Trophoblast cell (in vitro differentiated cells and primary cell): ENCODE data around the gene CACNA1B.
"Not testable (repeated sequence)": the region's sequence is repeated elsewhere in the genome, so short reads cannot be mapped to it uniquely, and the experiment has no call there.

ENCODE experiments used
- DNase-seq, 2 donors: peaks; one replicate each; pipeline ENCODE4 v3.0.0-alpha.2; 2016
- H2AFZ ChIP-seq: 2 replicates; pipeline ENCODE4 v1.6.1; 2013; ENCODE audit warnings: low read length, moderate library complexity, mild to moderate bottlenecking; ENCODE audit not compliant: insufficient read depth, poor library complexity
- H2AK5ac ChIP-seq: 2 replicates; pipeline ENCODE4 v1.6.1; 2013; ENCODE audit warnings: mild to moderate bottlenecking, low read length
- H2BK120ac ChIP-seq: 2 replicates; pipeline ENCODE4 v1.6.1; 2013; ENCODE audit warnings: low read length, mild to moderate bottlenecking, moderate library complexity; ENCODE audit not compliant: insufficient read depth, poor library complexity
- H2BK12ac ChIP-seq: 2 replicates; pipeline ENCODE4 v1.6.1; 2013; ENCODE audit warnings: mild to moderate bottlenecking, low read length, moderate library complexity
- H2BK5ac ChIP-seq: 2 replicates; pipeline ENCODE4 v1.6.1; 2013; ENCODE audit warnings: low read length, low read depth, moderate library complexity, mild to moderate bottlenecking; ENCODE audit not compliant: poor library complexity
- H3K14ac ChIP-seq: 2 replicates; pipeline ENCODE4 v1.6.1; 2013; ENCODE audit warnings: mild to moderate bottlenecking, low read length
- H3K18ac ChIP-seq: 2 replicates; pipeline ENCODE4 v1.6.1; 2013; ENCODE audit warnings: mild to moderate bottlenecking, low read length
- H3K23ac ChIP-seq: 2 replicates; pipeline ENCODE4 v1.6.1; 2013; ENCODE audit warnings: low read length
- H3K27ac ChIP-seq: 2 replicates; pipeline ENCODE4 v1.5.1; 2013; ENCODE audit warnings: low read depth, mild to moderate bottlenecking, inconsistent platforms, low read length, moderate library complexity
- H3K27me3 ChIP-seq: 2 replicates; pipeline ENCODE4 v1.6.1; 2013; ENCODE audit warnings: inconsistent platforms, mild to moderate bottlenecking, low read length, moderate library complexity; ENCODE audit not compliant: insufficient read depth
- H3K36me3 ChIP-seq, 2 experiments: 1 replicate in 1 of 2; 2 replicates in 1 of 2; pipeline ENCODE4 v1.6.1; 2013; ENCODE audit warnings: low read length in 2 of 2, mild to moderate bottlenecking in 2 of 2, moderate library complexity in 1 of 2; ENCODE audit not compliant: insufficient read depth in 2 of 2, control insufficient read depth in 1 of 2
- H3K4ac ChIP-seq: 2 replicates; pipeline ENCODE4 v1.6.1; 2013; ENCODE audit warnings: low read depth, mild to moderate bottlenecking, low read length, moderate library complexity
- H3K4me1 ChIP-seq, 2 experiments: 1 replicate in 1 of 2; 2 replicates in 1 of 2; pipeline ENCODE4 v1.6.1; 2013; ENCODE audit warnings: low read length in 2 of 2, mild to moderate bottlenecking in 2 of 2, moderate library complexity in 1 of 2; ENCODE audit not compliant: insufficient read depth in 2 of 2, control insufficient read depth in 1 of 2
- H3K4me2 ChIP-seq: 2 replicates; pipeline ENCODE4 v1.6.1; 2013; ENCODE audit warnings: inconsistent platforms, mild to moderate bottlenecking, low read length, moderate library complexity
- H3K4me3 ChIP-seq: 2 replicates; pipeline ENCODE4 v1.5.1; 2013; ENCODE audit warnings: mild to moderate bottlenecking, low read depth, low read length, inconsistent platforms
- H3K79me1 ChIP-seq: one replicate; pipeline ENCODE4 v1.6.1; 2013; ENCODE audit warnings: low read length
- H3K79me2 ChIP-seq: 2 replicates; pipeline ENCODE4 v1.6.1; 2013; ENCODE audit warnings: low read length, mild to moderate bottlenecking; ENCODE audit not compliant: control insufficient read depth, insufficient read depth, poor library complexity
- H3K9ac ChIP-seq: 2 replicates; pipeline ENCODE4 v1.6.1; 2013; ENCODE audit warnings: mild to moderate bottlenecking, low read length
- H3K9me3 ChIP-seq: 2 replicates; pipeline ENCODE4 v1.6.1; 2013; ENCODE audit warnings: low read depth, mild to moderate bottlenecking, control low read depth, inconsistent platforms, low read length; ENCODE audit not compliant: insufficient read depth
- H4K12ac ChIP-seq: 2 replicates; pipeline ENCODE4 v1.6.1; 2013; ENCODE audit warnings: low read depth, mild to moderate bottlenecking, low read length, moderate library complexity
- H4K8ac ChIP-seq: 2 replicates; pipeline ENCODE4 v1.6.1; 2013; ENCODE audit warnings: low read depth, mild to moderate bottlenecking, low read length, moderate library complexity
- H4K91ac ChIP-seq: one replicate; pipeline ENCODE4 v1.6.1; 2013; ENCODE audit warnings: low read depth, mild to moderate bottlenecking, low read length, moderate library complexity
- WGBS: extraction: QIAGEN DNeasy Blood & Tissue Kit; methylation state at CpG from one replicate; pipeline ENCODE4 v1.1.7; 2013; ENCODE audit warnings: missing lambda C conversion rate; ENCODE audit not compliant: insufficient read length, insufficient coverage; ENCODE audit errors: extremely low coverage; 5-methylcytosine and 5-hydroxymethylcytosine counted together

CACNA1B gene

GRCh38 chr9:138083873-138084272 is 206.3 kb downstream of the CACNA1B start:
- H2BK5ac ChIP-seq, result no peak overlapping the region
- no peak overlapping the region for H2AFZ ChIP-seq
- H2BK120ac ChIP-seq, result no peak overlapping the region
- DNase-seq, result no peak
- peaks cover 29% of the 10 kb centered on the region for H3K9me3 ChIP-seq
- no peak overlapping the region for H2BK12ac ChIP-seq
- no peak overlapping the region for H3K4me2 ChIP-seq
- no peak overlapping the region for H3K4me3 ChIP-seq
- no peak overlapping the region for H3K9ac ChIP-seq
- H4K12ac ChIP-seq, result no peak overlapping the region
- no peak overlapping the region for H4K8ac ChIP-seq
- no peaks in the 10 kb centered on the region for H3K79me2 ChIP-seq
- H3K27ac ChIP-seq, result no peak overlapping the region
- no peaks in the 10 kb centered on the region for H3K4me1 ChIP-seq
- H3K23ac ChIP-seq, result no peak overlapping the region
- no peak overlapping the region for H3K14ac ChIP-seq
- no peaks in the 10 kb centered on the region for H3K79me1 ChIP-seq
- no peak overlapping the region for H4K91ac ChIP-seq
- no peaks in the 10 kb centered on the region for H3K36me3 ChIP-seq
- H3K4ac ChIP-seq, result no peak overlapping the region
- no peak overlapping the region for H3K18ac ChIP-seq
- no CpG with 5 or more reads among the region's 3 CpGs for WGBS
- H3K27me3 ChIP-seq, result no peaks in the 10 kb centered on the region
- H2AK5ac ChIP-seq, result no peak overlapping the region

DNA sequence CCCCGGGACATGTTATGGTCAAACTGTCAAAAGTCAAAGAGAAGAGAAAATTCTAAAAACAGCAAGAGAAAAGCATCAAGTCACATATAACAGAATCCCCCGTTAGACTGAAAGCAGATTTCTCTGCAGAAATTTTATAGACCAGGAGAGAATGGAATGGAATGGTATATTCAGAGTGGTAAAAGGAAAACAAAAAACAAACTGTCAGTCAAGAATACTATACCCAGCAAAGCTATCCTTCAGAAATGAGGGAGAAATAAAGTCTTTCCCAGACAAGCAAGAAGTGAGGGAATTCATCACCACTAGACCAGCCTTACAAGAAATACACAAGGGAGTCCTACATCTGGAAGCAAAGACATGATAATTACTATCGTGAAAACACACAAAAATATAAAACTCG is 208.0 kb downstream of the CACNA1B start:
- Histone ChIP-seq H2AFZ (no peak overlapping the region), H3K79me2 (no peaks in the 10 kb centered on the region), H3K18ac (no peak overlapping the region), H3K4me1 (no peaks in the 10 kb centered on the region), H3K36me3 (no peaks in the 10 kb centered on the region), H2BK12ac (no peak overlapping the region), H3K23ac (no peak overlapping the region), H3K9me3 (peaks cover 23% of the 10 kb centered on the region), H3K4ac (no peak overlapping the region), H3K4me2 (no peak overlapping the region), H3K9ac (no peak overlapping the region), H4K91ac (no peak overlapping the region), H4K8ac (no peak overlapping the region), H2BK120ac (no peak overlapping the region), H2AK5ac (no peak overlapping the region), H3K14ac (no peak overlapping the region), H3K27ac (no peak overlapping the region), H3K27me3 (no peaks in the 10 kb centered on the region), H4K12ac (no peak overlapping the region), H3K4me3 (no peak overlapping the region), H2BK5ac (no peak overlapping the region), H3K79me1 (no peaks in the 10 kb centered on the region)
- DNase-seq, result no peak
- WGBS, result no CpG with 5 or more reads among the region's 4 CpGs

DNA sequence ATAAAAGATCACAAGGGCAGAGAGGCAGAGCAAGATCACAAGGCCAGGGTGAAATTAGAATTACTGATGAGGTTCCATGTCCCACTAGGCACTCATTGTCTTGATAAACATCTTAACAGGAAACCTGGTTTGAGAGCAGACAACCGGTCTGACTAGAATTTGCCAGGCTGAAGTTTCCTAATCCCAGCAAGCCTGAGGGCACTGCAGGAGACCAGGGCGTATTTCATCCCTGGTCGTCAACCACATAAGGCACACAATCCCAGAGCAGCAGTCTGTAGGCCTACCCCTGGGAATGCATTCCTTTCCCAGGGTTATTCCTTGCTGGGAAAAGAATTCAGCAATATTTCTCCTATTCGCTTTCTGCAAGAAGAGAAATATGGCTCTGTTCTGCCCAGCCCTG is 214.5 kb downstream of the CACNA1B start:
- not testable (repeated sequence) for H2BK5ac ChIP-seq, H3K79me1 ChIP-seq, H4K8ac ChIP-seq, H3K4me3 ChIP-seq, H2BK120ac ChIP-seq, H3K27ac ChIP-seq, H3K9me3 ChIP-seq, H4K91ac ChIP-seq, H3K4me2 ChIP-seq, H3K4ac ChIP-seq, H2AFZ ChIP-seq, H2AK5ac ChIP-seq, H3K23ac ChIP-seq, H3K36me3 ChIP-seq, H3K79me2 ChIP-seq, H3K4me1 ChIP-seq, H3K27me3 ChIP-seq, H3K18ac ChIP-seq, H3K9ac ChIP-seq, H4K12ac ChIP-seq, H2BK12ac ChIP-seq, H3K14ac ChIP-seq
- WGBS, result no CpG with 5 or more reads among the region's 4 CpGs
- DNase-seq, result peak; percentile 65 to 76

GRCh38 chr9:138094028-138094427 is 216.4 kb downstream of the CACNA1B start:
- Histone ChIP-seq H3K9ac (no peak overlapping the region), H3K27ac (no peak overlapping the region), H2AK5ac (no peak overlapping the region), H3K36me3 (no peaks in the 10 kb centered on the region), H4K8ac (no peak overlapping the region), H3K4me1 (no peaks in the 10 kb centered on the region), H3K4me3 (no peak overlapping the region), H2BK12ac (no peak overlapping the region), H3K23ac (no peak overlapping the region), H3K4me2 (no peak overlapping the region), H3K27me3 (no peaks in the 10 kb centered on the region), H4K12ac (no peak overlapping the region), H3K79me2 (no peaks in the 10 kb centered on the region), H3K4ac (no peak overlapping the region), H3K79me1 (no peaks in the 10 kb centered on the region), H4K91ac (no peak overlapping the region), H3K9me3 (peaks cover 21% of the 10 kb centered on the region), H3K14ac (no peak overlapping the region), H2BK5ac (no peak overlapping the region), H2BK120ac (no peak overlapping the region), H2AFZ (no peak overlapping the region), H3K18ac (no peak overlapping the region)
- no peak for DNase-seq
- WGBS, result no CpG with 5 or more reads among the region's 5 CpGs
